ENCODE data around the gene AGBL1.

AGBL1 gene

GRCh38 chr15:86553108-86553507 lies 473.4 kb downstream of the AGBL1 start:
- no peaks in the 10 kb centered on the region for H3K27me3 ChIP-seq (replicated peaks; ENCODE audit: control insufficient read depth, insufficient read depth, low read length)
- TF ChIP-seq CTCF (IDR thresholded peaks at IDR 0.05; ENCODE audit: insufficient read depth, low read length, poor library complexity, severe bottlenecking), result no peak
- DNase-seq (ENCODE audit: extremely low read depth, insufficient read length), result no peak
- H3K4me3 ChIP-seq (replicated peaks; ENCODE audit: low read depth, low read length), result no peak overlapping the region
- H3K36me3 ChIP-seq (ENCODE audit: control insufficient read depth, insufficient read depth, low read length), result no peaks in the 10 kb centered on the region

GRCh38 chr15:86555098-86555497 lies 475.4 kb downstream of the AGBL1 start:
- H3K4me3 ChIP-seq (replicated peaks; ENCODE audit: low read depth, low read length), result no peak overlapping the region
- no peaks in the 10 kb centered on the region for H3K36me3 ChIP-seq (ENCODE audit: control insufficient read depth, insufficient read depth, low read length)
- DNase-seq (ENCODE audit: extremely low read depth, insufficient read length), result no peak
- TF ChIP-seq CTCF (IDR thresholded peaks at IDR 0.05; ENCODE audit: insufficient read depth, low read length, poor library complexity, severe bottlenecking), result no peak
- no peaks in the 10 kb centered on the region for H3K27me3 ChIP-seq (replicated peaks; ENCODE audit: control insufficient read depth, insufficient read depth, low read length)

GRCh38 chr15:86555939-86556338 lies 476.3 kb downstream of the AGBL1 start:
- no peaks in the 10 kb centered on the region for H3K27me3 ChIP-seq (replicated peaks; ENCODE audit: control insufficient read depth, insufficient read depth, low read length)
- DNase-seq (ENCODE audit: extremely low read depth, insufficient read length), result no peak
- no peak overlapping the region for H3K4me3 ChIP-seq (replicated peaks; ENCODE audit: low read depth, low read length)
- H3K36me3 ChIP-seq (ENCODE audit: control insufficient read depth, insufficient read depth, low read length), result no peaks in the 10 kb centered on the region
- no peak for TF ChIP-seq CTCF (IDR thresholded peaks at IDR 0.05; ENCODE audit: insufficient read depth, low read length, poor library complexity, severe bottlenecking)

- H3K27me3 ChIP-seq (replicated peaks; ENCODE audit: control insufficient read depth, insufficient read depth, low read length), result no peaks in the 10 kb centered on the region
- H3K36me3 ChIP-seq (ENCODE audit: control insufficient read depth, insufficient read depth, low read length), result no peaks in the 10 kb centered on the region
- no peak for DNase-seq (ENCODE audit: extremely low read depth, insufficient read length)
- H3K4me3 ChIP-seq (replicated peaks; ENCODE audit: low read depth, low read length), result no peak overlapping the region
- no peak for TF ChIP-seq CTCF (IDR thresholded peaks at IDR 0.05; ENCODE audit: insufficient read depth, low read length, poor library complexity, severe bottlenecking)
Measured at GRCh38 chr15:86556396-86557017, 476.8 kb downstream of the AGBL1 start.

- Histone ChIP-seq H3K4me3 (replicated peaks; ENCODE audit: low read depth, low read length) (no peak overlapping the region), H3K36me3 (ENCODE audit: control insufficient read depth, insufficient read depth, low read length) (no peaks in the 10 kb centered on the region), H3K27me3 (replicated peaks; ENCODE audit: control insufficient read depth, insufficient read depth, low read length) (no peaks in the 10 kb centered on the region)
- no peak for DNase-seq (ENCODE audit: extremely low read depth, insufficient read length)
- no peak for TF ChIP-seq CTCF (IDR thresholded peaks at IDR 0.05; ENCODE audit: insufficient read depth, low read length, poor library complexity, severe bottlenecking)
Measured at GRCh38 chr15:86557018-86557550, 477.4 kb downstream of the AGBL1 start.

GRCh38 chr15:86558252-86558651 lies 478.6 kb downstream of the AGBL1 start:
- H3K27me3 ChIP-seq (replicated peaks; ENCODE audit: control insufficient read depth, insufficient read depth, low read length), result no peaks in the 10 kb centered on the region
- no peak overlapping the region for H3K4me3 ChIP-seq (replicated peaks; ENCODE audit: low read depth, low read length)
- no peak for DNase-seq (ENCODE audit: extremely low read depth, insufficient read length)
- H3K36me3 ChIP-seq (ENCODE audit: control insufficient read depth, insufficient read depth, low read length), result no peaks in the 10 kb centered on the region
- TF ChIP-seq CTCF (IDR thresholded peaks at IDR 0.05; ENCODE audit: insufficient read depth, low read length, poor library complexity, severe bottlenecking), result no peak
